GM19238 (cell line): ENCODE measurements around the gene ACTMAP.

Experiments
- DNase-seq: peaks from one replicate; pipeline ENCODE4 v3.0.0; 2011; ENCODE audit warnings: low spot score; ENCODE audit not compliant: insufficient read length

The ACTMAP gene

DNA sequence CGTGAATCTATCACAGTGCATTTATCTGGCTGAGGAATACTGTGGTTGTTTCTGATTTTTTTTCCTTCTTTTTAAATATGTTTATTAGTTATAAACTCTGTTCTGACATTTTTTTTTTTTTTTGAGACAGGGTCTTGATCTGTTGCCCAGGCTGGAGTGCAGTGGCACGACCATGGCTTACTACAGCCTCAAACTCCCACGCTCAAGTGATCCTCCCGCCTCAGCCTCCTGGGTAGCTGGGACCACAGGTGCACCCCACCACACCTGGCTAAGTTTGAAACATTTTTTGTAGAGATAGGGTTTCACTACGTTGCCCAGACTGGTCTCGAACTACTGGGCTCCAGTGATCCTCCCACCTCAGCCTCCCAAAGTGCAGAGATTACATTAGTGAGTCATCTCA, 53.3 kb downstream of the ACTMAP start:
- DNase-seq: no peak

DNA sequence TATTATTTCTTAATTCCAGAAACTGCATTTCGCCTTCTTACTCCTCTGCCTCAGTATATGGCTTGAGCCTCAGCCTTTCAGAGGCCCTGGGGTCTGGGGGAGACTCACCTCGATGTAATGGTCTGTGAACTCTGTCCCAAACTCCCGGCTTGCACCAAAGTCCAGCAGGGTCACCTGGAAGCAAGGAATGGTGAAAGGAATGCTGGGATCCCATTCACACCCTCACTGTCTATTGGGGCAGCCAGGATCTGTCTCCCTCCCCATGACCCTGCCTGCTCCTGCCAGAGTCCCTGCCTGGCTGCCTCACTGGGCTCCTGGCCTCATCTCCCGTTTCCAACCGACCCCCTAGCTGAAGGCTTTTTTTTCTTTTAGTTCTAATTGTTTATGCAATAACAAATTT, 54.4 kb downstream of the ACTMAP start:
- DNase-seq: no peak

GRCh38 chr19:40693896-40694295, 56.4 kb downstream of the ACTMAP start:
- DNase-seq: no peak

DNA sequence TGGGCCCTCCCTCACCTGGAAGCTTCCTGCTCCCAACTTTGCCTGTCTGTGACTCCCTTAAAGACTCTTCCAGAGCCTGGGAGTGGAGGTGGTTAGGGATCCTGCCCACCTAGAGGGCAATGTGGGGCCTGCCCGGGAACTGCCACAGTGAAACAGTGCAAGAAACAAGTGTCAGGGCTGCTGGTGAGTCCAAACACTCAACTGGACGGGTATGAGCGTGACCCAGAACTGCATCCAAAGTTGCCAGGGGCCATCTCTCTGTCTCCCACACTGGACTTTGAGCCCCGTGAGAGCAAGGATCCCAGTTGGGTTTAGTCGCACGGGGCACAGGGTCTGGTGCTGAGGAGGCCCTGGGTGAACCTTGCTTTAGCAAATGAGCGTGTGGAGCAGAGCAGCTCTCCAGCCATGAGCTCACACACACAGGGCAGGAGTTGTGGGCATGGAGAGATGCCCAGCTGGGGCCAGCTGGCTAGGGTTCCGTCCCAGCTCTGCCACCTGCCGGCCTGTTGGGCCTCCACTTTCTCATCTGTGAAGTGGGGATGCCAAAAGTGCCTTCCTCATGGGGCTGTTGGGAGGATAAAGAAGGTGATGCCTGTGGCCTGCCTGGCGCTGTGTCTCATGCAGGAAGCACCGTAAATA, 57.0 kb downstream of the ACTMAP start:
- no peak for DNase-seq

DNA sequence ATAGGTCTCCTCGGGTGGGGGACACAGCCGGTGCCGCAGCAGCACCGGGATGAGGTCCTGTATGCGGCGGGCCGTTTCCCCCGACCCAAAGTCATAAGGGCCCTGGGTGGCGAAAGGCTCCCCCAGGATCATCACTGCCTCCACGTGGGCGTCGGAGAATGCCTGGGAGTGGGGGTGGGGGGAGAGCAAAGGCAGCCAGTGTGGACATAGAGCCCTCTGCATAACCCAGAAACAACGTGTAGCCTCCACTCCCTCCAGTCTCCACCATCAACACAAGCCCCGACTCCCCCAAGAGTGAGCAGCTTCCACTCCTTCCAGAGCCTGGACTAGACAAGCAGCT, 58.1 kb downstream of the ACTMAP start:
- no peak for DNase-seq

DNA sequence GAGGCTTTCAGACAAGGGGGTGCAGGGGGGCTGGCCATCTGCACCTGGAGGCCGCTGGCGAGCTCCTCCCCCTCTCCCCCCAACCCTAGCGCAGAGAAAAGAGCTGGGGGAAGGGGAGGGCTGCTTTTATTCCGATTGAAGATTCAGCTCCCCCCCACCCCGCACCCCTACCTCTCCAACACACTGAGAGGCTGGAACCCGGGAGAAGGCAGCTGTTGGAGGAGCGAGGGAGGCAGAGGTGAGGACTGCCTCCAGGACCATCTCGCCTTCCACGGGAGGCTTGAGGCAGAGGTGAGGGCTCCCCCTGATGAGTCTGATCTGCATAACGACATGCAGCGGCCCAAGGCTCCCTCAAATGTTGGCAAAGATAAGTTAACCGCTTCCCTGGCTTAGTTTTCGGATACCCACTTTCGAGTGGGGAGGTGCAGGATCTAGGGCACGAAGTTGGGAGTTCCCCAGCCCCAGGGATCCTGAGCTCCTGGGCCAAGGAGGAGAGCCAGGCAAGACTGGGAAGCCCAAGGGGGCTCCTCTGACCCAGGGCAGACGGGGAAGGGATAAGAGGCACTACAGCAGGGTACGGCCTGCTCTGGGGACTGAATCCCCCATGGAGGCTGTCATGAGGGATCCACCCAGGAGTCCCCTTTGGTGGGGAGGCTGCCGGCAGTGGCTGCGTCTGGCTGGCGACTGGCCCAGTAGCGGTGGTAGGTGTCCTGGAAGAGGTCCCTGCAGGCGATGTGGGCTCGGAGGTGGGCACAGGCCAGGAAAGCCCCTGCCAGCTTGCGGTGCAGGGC, 58.7 kb downstream of the ACTMAP start:
- no peak for DNase-seq
